SU-DHL-6 (cell line): ENCODE data around the gene ABCC2.

Source experiments
- H2AFZ ChIP-seq: fragments of 200-600 bp; sonication (generic); 2 replicates; pipeline ENCODE4 v1.6.1; 2014; ENCODE audit warnings: low read depth, mild to moderate bottlenecking, moderate library complexity, mixed read lengths, antibody characterized with exemption, low read length; ENCODE audit not compliant: severe bottlenecking
- H3F3A ChIP-seq: fragments of 200-600 bp; shearing (Covaris generic); 2 replicates; pipeline ENCODE4 v1.6.0; 2016; ENCODE audit warnings: antibody characterized with exemption, mild to moderate bottlenecking; ENCODE audit not compliant: insufficient read depth
- H3K27ac ChIP-seq: fragments of 200-600 bp; sonication (generic); 2 replicates; pipeline ENCODE4 v1.5.1; 2016; ENCODE audit warnings: low read depth, mild to moderate bottlenecking, low read length, moderate library complexity, mixed read lengths
- H3K27me3 ChIP-seq: fragments of 200-600 bp; sonication (generic), shearing (Covaris generic); 2 replicates; pipeline ENCODE4 v1.6.0; 2014; ENCODE audit warnings: mild to moderate bottlenecking, low read length
- H3K36me3 ChIP-seq: fragments of 200-600 bp; sonication (generic); 2 replicates; pipeline ENCODE4 v1.6.1; 2014; ENCODE audit warnings: mild to moderate bottlenecking, low read length, mixed read lengths
- H3K4me2 ChIP-seq: fragments of 300-600, 200-600 bp; shearing (Covaris generic), sonication (generic); 2 replicates; pipeline ENCODE4 v1.6.0; 2014; ENCODE audit warnings: low read length, low read depth, mild to moderate bottlenecking; ENCODE audit not compliant: poor library complexity, severe bottlenecking
- H3K4me3 ChIP-seq: fragments of 200-600 bp; sonication (generic); 2 replicates; pipeline ENCODE4 v1.5.1; 2014; ENCODE audit warnings: antibody characterized with exemption, low read length, mild to moderate bottlenecking, mixed read lengths; ENCODE audit not compliant: insufficient read depth, poor library complexity, severe bottlenecking
- H3K79me2 ChIP-seq: fragments of 200-600 bp; sonication (generic); 2 replicates; pipeline ENCODE4 v1.6.1; 2014; ENCODE audit warnings: mild to moderate bottlenecking, low read length, moderate library complexity; ENCODE audit not compliant: insufficient read depth
- H3K9ac ChIP-seq: fragments of 200-600 bp; sonication (generic); 2 replicates; pipeline ENCODE4 v1.7.0; 2014; ENCODE audit warnings: mild to moderate bottlenecking, low read length
- H3K9me2 ChIP-seq: fragments of 200-600 bp; sonication (generic); replicated peaks from 2 replicates; pipeline ENCODE4 v1.6.1; 2014; ENCODE audit warnings: low read length; ENCODE audit not compliant: insufficient read depth
- H3K9me3 ChIP-seq: fragments of 200-600 bp; sonication (generic); 2 replicates; pipeline ENCODE4 v1.6.1; 2014; ENCODE audit warnings: low read length, mixed read lengths; ENCODE audit not compliant: insufficient read depth
- H4K20me1 ChIP-seq: fragments of 200-600 bp; sonication (generic); 2 replicates; pipeline ENCODE4 v1.6.1; 2014; ENCODE audit warnings: low read depth, mild to moderate bottlenecking, antibody characterized with exemption, low read length, moderate library complexity, mixed read lengths
- EZH2phosphoT487 ChIP-seq: fragments of 200-600 bp; sonication (generic), shearing (Covaris generic); conservative IDR thresholded peaks from 2 replicates; pipeline ENCODE4 v1.6.1; 2018; ENCODE audit warnings: mild to moderate bottlenecking, antibody characterized with exemption, low read length, moderate library complexity, mixed read lengths
- TF ChIP-seq, protein P1 (sequence below): fragments of 200-600 bp; sonication (generic); IDR thresholded peaks from one replicate; pipeline ENCODE4 v1.5.1; 2017; ENCODE audit warnings: antibody characterized with exemption, mild to moderate bottlenecking, low read length, moderate library complexity; ENCODE audit not compliant: insufficient read depth, poor library complexity, severe bottlenecking

The ABCC2 gene

DNA sequence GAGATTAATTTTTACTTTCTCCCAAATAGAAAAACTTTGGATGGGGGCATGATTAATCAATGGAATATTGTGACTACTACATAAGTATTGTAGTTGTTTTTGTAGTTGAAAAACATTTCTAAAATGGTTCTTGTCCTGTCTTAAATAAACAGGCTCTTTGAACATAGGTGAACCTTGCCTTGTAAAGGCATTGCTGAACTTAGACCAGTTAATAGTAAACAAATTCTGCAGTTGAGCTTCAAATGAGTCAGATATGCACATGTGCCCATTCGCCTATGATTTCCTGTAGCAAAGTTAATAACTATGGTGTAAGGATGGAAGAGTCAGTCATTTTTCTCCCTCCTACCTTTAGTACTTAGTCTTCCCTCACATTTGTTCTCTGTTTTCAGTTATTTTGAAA, 27.8 kb upstream of the ABCC2 start:
- TF ChIP-seq EZH2phosphoT487, result no peak
- TF ChIP-seq, protein P1, sequence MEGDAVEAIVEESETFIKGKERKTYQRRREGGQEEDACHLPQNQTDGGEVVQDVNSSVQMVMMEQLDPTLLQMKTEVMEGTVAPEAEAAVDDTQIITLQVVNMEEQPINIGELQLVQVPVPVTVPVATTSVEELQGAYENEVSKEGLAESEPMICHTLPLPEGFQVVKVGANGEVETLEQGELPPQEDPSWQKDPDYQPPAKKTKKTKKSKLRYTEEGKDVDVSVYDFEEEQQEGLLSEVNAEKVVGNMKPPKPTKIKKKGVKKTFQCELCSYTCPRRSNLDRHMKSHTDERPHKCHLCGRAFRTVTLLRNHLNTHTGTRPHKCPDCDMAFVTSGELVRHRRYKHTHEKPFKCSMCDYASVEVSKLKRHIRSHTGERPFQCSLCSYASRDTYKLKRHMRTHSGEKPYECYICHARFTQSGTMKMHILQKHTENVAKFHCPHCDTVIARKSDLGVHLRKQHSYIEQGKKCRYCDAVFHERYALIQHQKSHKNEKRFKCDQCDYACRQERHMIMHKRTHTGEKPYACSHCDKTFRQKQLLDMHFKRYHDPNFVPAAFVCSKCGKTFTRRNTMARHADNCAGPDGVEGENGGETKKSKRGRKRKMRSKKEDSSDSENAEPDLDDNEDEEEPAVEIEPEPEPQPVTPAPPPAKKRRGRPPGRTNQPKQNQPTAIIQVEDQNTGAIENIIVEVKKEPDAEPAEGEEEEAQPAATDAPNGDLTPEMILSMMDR, result no peak
- no peak overlapping the region for H3K27ac ChIP-seq
- H3K9me3 ChIP-seq, result no peaks in the 10 kb centered on the region
- no peaks in the 10 kb centered on the region for H3F3A ChIP-seq
- peaks cover 63% of the 10 kb centered on the region for H3K36me3 ChIP-seq
- no peaks in the 10 kb centered on the region for H3K9me2 ChIP-seq
- H3K4me2 ChIP-seq, result no peak overlapping the region
- no peak overlapping the region for H3K9ac ChIP-seq
- no peaks in the 10 kb centered on the region for H4K20me1 ChIP-seq
- no peaks in the 10 kb centered on the region for H3K79me2 ChIP-seq
- no peak overlapping the region for H2AFZ ChIP-seq
- no peaks in the 10 kb centered on the region for H3K27me3 ChIP-seq
- no peak overlapping the region for H3K4me3 ChIP-seq

DNA sequence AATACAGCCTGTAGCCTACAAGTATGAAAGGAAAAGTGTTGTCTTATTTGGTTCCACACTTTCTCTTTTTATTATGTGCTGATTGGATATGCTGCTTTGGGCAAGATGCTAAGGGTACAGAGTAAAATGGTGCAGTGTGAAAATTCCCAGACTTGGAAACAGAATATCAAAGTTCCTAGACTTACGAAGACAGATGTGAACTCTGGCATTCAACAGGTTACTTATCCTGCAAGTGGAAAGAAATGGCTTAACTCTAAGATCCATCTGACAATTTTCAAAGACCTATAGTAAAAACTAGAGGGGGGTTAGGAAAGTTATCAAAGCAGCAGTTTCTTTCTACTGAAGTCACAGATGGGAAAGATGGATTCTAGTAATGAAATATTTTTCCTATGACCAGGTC, 26.3 kb upstream of the ABCC2 start:
- no peak overlapping the region for H3K27ac ChIP-seq
- TF ChIP-seq, protein P1, result no peak
- no peak for TF ChIP-seq EZH2phosphoT487
- H3K9me2 ChIP-seq, result no peaks in the 10 kb centered on the region
- no peaks in the 10 kb centered on the region for H4K20me1 ChIP-seq
- H3K4me2 ChIP-seq, result no peak overlapping the region
- H3K9ac ChIP-seq, result no peak overlapping the region
- no peak overlapping the region for H2AFZ ChIP-seq
- H3K4me3 ChIP-seq, result no peak overlapping the region
- H3F3A ChIP-seq, result no peaks in the 10 kb centered on the region
- H3K9me3 ChIP-seq, result no peaks in the 10 kb centered on the region
- H3K27me3 ChIP-seq, result no peaks in the 10 kb centered on the region
- H3K79me2 ChIP-seq, result no peaks in the 10 kb centered on the region
- peaks cover 52% of the 10 kb centered on the region for H3K36me3 ChIP-seq

GRCh38 chr10:99758211-99758891, 24.1 kb upstream of the ABCC2 start:
- TF ChIP-seq, protein P1, result no peak
- no peak for TF ChIP-seq EZH2phosphoT487

More at GRCh38 chr10:99758211-99758891, 24.1 kb upstream of the ABCC2 start:
- Histone ChIP-seq H3K27ac (no peak overlapping the region), H3K9me3 (no peaks in the 10 kb centered on the region), H2AFZ (no peak overlapping the region), H3K4me3 (no peak overlapping the region), H3K27me3 (no peaks in the 10 kb centered on the region), H3K4me2 (no peak overlapping the region), H3K9ac (no peak overlapping the region), H3K9me2 (no peaks in the 10 kb centered on the region), H4K20me1 (no peaks in the 10 kb centered on the region), H3K79me2 (no peaks in the 10 kb centered on the region), H3K36me3 (peaks cover 42% of the 10 kb centered on the region; the same call in 1 of the 2 replicates), H3F3A (peaks cover 2% of the 10 kb centered on the region; the same call in 1 of the 2 replicates)
